VCaP (cell line): Measurements from ENCODE around the gene OR5AN1.
"Not testable (repeated sequence)": the region's sequence is repeated elsewhere in the genome, so short reads cannot be mapped to it uniquely, and the experiment has no call there.

Experiments
- H3K27ac ChIP-seq: fragments of 450-650 bp; 2 replicates; pipeline ENCODE4 v1.5.1; 2017
- TF ChIP-seq, protein P1 (sequence below): fragments of 450-650 bp; conservative IDR thresholded peaks from 2 replicates; pipeline ENCODE4 v1.5.1; 2017; ENCODE audit warnings: mild to moderate bottlenecking, moderate library complexity

Gene OR5AN1, protein sequence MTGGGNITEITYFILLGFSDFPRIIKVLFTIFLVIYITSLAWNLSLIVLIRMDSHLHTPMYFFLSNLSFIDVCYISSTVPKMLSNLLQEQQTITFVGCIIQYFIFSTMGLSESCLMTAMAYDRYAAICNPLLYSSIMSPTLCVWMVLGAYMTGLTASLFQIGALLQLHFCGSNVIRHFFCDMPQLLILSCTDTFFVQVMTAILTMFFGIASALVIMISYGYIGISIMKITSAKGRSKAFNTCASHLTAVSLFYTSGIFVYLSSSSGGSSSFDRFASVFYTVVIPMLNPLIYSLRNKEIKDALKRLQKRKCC

DNA sequence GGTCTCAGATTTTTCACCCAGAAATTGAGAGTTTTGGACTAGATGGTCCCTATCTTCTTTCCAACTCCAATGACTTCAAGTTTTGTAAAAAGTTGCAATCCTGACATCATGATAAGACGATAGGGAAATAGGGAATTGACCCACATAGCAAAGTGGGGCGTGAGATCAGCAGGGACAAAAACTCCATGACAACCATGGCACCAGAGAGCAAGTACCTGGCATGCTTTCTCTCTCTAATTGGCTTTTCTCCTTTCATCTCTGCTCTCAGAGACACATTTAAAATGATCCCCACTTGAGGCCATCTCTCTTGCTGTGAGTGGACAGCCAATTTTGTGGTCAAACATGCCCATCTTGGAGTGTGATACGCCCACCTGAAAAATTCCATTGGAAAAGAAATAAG lies at the start of gene OR5AN1:
Gene OR5AN1, plus strand, starts transcription at position 301 of the 400 bp plus-strand sequence. CDS start 5,564 bp downstream, outside the sequence.
- TF ChIP-seq, protein P1, sequence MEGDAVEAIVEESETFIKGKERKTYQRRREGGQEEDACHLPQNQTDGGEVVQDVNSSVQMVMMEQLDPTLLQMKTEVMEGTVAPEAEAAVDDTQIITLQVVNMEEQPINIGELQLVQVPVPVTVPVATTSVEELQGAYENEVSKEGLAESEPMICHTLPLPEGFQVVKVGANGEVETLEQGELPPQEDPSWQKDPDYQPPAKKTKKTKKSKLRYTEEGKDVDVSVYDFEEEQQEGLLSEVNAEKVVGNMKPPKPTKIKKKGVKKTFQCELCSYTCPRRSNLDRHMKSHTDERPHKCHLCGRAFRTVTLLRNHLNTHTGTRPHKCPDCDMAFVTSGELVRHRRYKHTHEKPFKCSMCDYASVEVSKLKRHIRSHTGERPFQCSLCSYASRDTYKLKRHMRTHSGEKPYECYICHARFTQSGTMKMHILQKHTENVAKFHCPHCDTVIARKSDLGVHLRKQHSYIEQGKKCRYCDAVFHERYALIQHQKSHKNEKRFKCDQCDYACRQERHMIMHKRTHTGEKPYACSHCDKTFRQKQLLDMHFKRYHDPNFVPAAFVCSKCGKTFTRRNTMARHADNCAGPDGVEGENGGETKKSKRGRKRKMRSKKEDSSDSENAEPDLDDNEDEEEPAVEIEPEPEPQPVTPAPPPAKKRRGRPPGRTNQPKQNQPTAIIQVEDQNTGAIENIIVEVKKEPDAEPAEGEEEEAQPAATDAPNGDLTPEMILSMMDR: no peak
- no peak within 1 kb of the TSS for H3K27ac ChIP-seq

DNA sequence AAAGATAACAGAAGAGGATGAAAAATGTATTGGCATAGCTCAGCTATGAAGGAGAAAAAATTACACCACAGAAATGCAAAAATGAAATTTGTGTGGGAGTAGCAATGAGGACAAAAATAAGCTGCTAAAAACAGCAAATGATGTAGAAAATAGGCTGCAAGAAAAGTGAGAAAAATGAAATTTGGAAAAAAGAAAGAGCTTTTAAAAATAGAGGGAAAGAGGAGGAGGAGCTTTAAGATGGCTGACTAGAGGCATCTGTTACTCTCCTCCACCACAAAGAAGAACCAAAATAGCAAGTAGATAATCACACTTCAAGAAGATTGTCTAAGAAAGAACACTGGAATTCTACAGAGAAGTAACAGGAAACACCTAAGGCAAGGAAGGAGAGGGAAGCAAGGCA lies 23.7 kb upstream of the OR5AN1 start:
- no peak overlapping the region for H3K27ac ChIP-seq
- TF ChIP-seq, protein P1: no peak

DNA sequence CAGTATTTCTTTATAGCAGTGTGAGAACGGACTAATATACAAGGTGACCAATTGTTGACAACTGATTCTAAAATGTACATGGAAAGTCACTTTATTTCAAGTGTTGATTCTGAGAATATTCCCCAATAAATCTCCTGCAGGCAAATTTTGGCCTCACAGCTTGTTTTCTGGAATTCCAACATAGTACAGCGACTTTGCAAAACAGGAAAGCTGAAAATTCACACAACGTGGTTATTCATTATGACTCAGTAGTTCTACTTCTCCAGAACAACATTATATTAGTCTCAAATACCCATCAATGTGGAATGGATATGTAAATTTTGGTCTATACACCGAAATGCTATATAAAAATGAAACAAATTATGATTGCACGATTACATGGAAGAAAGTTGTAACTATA lies 22.5 kb upstream of the OR5AN1 start:
- TF ChIP-seq, protein P1: no peak
- no peak overlapping the region for H3K27ac ChIP-seq

DNA sequence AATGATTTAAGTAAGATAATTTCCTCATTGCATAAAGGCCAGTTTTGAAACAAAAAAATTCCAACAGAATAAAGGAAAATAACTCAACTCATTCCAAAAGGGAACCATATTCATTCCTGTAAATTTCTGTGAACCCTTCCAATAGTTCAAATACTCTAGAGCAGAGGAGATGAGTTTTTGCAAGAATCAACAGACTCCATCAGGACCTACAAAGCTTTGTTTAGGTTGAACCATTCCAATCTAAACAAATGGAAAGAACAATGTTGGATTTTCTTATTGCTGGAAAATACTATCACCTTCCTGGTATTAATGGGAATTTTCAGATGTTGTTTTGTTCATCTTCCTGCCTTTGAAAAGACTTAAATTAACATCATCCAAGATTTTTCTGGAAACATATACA lies 21.8 kb upstream of the OR5AN1 start:
- H3K27ac ChIP-seq: no peak overlapping the region
- TF ChIP-seq, protein P1: no peak

DNA sequence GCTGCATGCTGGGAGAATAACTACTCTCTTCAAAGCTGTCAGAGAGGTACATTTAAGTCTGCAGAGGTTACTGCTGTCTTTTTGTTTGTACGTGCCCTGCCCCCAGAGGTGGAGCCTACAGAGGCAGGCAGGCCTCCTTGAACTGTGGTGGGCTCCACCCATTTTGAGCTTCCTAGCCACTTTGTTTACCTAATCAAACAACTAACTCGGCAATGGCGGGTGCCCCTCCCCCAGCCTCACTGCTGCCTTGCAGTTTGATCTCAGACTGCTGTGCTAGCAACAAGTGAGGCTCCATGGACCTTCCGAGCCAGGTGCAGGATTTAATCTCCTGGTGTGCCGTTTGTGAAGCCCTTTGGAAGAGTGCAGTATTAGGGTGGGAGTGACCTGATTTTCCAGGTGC lies 9.0 kb upstream of the OR5AN1 start:
- H3K27ac ChIP-seq: not testable (repeated sequence)

DNA sequence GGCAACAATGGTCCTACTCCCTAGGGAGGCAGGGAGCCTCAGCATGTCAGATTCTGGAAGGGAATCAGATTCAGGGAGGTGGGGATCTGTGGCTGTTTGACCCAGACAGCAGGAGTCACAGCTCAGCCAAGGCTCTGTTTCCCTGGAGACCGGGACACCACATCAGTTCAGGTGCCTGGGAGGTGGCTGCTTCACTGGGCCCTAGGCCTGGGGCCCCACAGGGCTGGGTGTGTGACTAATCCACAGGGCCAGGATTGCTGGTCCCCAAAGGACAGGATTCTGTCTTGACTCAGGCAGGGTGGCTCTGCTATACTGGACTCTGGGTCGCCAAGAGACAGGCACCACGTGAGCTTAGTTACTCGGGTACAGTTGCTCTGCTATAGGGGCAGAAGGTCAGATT lies 3.5 kb upstream of the OR5AN1 start:
- TF ChIP-seq, protein P1: no peak
- no peak overlapping the region for H3K27ac ChIP-seq

DNA sequence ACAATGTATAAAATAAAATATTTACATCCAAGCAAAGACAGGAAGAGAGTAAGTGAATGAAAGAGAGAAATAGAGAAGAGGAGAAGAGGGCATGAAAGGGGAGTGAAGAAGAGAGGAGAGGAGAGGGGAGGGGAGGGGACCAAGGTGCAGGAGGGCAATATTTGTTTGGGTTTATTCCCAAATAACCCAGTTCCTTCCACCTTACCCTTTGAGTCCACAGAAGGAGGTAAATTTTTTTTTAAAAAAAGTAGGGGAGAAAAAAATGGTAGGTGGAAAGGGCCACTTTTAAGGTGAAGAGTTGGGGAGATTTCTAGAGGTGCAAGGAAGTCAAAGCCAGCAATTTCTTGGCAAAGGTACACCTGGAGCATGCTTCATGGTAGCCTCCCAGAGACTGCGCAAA lies 2.1 kb upstream of the OR5AN1 start:
- TF ChIP-seq, protein P1: no peak
- H3K27ac ChIP-seq: no peak overlapping the region

DNA sequence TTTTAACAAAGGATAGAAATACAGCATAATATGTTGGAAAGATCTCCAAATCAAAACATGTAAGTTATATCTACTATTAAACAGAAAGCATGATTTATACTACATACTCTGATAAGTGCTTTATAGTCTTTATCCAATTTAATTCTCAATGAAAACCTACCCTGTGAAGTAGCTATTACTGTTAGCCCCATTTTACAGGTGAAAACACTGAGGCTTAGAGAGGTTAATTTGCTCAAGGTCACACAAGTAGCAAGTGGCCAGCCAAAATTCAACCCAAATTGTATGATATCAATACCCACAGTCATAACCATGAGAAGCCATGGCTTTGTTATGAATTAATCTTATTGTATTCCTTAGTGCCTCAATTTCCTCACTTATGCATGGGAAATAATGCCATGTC lies 675 bp upstream of the OR5AN1 start:
- no peak overlapping the region for H3K27ac ChIP-seq
- TF ChIP-seq, protein P1: no peak
